ENCODE data around the gene FBXL2.
A peak's percentile ranks its signal among the peaks of the same experiment; 100 is the strongest.
"Not testable (repeated sequence)": the region's sequence is repeated elsewhere in the genome, so short reads cannot be mapped to it uniquely, and the experiment has no call there.

The FBXL2 gene

DNA sequence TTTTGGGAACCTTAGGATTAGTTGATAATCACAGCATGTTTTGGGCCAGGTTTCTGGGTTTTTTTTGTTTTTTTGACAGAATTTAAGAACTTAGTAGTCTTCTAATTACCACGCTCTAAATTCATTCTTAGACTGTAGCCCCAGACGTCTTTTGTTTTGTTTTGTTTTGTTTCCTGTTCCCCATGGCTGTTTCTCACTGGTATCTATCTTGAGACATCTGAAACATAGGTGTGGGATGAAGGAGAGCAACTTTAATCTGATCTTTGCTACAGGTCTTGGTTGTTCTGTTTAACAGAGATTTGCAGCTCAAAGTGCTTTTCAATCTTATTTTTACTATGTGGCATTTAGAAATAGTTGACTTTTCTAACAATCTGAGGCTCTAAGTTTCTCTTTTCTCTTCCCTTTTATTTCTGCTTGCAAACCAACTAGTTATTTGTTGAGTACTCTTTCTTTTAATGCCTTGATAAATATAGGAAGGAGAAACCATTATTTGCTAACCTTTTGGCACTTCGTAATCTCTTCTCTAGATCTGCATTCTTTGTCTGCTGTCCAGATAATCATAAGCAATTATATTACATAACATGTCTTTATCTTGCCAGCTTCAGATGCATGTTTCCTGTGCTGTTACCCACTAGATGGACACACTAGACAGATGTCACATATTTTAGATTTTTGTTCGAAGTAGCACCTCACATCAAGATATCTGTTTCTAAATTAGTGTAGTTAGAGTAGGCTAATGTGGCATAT is 40.9 kb downstream of the FBXL2 start:
- no peak for DNase-seq

DNA sequence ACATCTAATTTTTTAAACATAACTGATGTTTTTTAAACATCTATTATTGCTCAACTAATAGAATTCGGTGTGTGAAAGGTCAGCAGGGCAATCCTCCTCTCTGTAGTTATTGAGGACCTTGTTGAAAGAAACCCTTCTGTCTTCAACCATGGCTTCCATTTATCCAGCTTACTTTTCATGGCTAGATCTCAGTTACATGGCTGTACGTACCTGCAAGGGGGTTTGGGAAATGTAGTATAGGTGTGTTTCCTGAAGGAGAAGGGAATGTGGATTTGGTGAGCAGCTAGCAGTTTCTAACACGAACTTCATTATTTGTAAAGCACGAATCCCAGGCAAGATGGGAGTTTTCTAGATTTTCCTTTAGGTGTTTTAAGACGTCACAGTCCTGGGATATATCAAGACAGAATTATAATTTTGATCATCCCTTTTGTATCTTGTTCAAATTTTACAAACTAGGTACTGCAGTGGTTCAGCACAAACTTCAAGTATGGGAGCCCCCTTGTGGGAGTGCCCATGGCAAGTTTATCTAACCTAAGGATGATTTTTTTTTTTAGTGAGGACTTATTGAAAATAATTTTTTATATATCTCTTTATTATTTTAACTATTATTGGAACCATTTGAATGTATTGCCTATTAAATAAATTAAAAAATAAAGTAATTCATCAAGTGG is 41.6 kb downstream of the FBXL2 start:
- no peak for DNase-seq

DNA sequence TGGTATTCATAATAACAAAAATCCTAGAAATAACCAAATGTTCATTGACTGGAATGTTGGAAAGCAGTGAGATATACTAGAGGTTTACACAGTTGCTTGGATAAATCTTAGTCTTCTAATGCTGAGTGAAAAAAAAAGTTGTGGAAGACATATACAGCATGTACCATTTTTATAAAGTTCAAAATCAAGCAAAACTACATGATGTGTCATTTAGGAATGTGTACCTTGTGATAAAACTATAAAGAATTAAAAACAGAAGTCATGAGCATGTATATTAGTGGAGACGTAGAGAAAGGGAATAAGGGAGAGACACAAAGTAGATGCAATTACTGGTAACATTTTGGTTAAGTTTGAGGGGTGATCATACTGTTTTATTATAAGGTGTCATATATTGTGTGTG is 45.2 kb downstream of the FBXL2 start:
- DNase-seq: no peak

DNA sequence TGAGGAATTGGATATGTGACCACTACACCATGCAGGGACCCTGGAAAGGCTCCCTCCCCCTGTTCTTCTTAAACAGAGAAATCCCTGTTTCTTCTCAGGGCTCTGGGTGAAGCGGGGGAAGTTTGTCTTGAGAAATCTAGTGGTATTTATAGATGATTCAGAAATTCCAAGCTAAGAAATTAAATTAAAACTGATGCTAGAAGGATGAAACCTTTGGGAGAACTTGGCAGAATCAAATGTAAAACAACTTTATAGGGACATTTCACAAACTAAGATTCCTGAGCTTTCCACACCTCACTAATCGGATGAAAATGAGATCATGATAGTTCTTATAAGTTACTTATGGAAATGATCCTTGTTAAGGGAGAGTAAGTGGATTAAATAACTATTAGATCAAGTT is 54.2 kb downstream of the FBXL2 start:
- no peak for DNase-seq

DNA sequence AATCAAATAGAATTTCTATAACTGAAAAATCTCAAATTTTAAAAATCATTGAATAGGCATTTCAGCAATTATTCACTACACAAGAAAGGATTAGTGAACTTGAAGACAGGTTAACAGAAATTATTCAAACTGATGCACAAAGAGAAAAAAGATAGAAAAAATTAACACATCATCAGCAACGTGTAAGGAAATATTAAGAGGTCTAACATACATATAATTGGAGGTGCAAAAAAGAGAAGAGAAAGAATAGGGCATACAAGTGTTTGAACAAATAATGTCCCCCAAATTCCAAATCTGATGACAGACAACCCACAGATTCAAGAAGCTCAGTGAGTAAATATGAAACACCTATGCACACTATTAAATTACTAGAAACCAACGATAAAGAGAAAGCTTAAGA is 57.1 kb downstream of the FBXL2 start:
- DNase-seq: no peak

DNA sequence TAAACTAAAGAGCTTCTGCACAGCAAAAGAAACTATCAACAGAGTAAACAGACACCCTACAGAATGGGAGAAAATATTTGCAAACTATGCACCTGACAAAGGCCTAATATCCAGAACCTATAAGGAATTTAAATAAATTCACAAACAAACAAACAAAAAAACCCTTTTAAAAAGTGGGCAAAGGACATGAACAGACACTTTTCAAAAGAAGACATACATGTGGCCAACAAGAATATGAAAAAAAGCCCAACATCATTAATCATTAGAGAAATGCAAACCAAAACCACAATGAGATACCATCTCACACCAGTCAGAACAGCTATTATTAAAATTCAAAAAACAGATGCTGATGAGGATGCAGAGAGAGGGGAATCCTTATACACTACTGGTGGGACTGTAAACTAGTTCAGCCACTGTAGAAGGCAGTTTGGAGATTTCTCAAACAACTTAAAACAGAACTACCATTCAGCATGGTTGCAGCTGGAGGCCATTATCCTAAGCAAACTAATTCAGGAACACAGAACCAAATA is 61.8 kb downstream of the FBXL2 start:
- DNase-seq: not testable (repeated sequence)

DNA sequence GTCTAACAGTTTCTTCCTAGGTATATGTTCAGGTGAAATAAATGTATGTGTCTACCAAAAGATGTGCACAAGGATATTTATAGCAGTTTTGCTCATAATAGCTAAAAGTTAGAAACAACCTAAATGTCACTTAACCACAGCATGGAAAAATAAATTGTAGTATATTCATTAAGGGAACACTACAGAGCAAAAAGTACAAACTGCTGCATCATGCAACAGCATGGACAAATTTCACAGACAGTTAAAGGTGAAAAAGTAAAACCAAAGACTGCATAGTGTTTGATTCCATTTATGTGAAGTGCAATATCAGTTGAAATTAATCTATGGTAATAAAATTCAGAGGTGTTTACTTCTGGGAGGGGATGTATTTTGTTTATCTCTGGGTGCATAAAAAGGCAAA is 62.5 kb downstream of the FBXL2 start:
- no peak for DNase-seq

DNA sequence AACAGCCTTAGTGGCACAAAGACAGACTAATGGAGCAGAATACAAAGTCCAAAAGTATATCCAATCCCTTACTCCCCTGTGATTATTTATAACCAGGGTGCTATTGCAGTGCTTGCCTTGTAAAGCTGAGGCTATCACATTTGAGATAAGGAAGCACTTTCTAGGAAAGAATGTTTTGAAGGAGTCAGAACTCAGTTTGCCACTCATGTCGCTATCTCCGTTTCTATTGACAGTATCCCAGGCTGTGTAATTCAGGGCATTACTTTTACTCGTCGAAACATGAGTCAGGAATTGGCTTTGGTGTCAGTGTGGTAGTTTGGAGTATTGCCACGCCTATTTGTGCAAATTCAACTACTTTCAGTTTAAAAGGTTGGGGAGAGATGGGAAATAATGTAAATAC is 78.4 kb downstream of the FBXL2 start:
- peak; percentile 2 for DNase-seq

DNA sequence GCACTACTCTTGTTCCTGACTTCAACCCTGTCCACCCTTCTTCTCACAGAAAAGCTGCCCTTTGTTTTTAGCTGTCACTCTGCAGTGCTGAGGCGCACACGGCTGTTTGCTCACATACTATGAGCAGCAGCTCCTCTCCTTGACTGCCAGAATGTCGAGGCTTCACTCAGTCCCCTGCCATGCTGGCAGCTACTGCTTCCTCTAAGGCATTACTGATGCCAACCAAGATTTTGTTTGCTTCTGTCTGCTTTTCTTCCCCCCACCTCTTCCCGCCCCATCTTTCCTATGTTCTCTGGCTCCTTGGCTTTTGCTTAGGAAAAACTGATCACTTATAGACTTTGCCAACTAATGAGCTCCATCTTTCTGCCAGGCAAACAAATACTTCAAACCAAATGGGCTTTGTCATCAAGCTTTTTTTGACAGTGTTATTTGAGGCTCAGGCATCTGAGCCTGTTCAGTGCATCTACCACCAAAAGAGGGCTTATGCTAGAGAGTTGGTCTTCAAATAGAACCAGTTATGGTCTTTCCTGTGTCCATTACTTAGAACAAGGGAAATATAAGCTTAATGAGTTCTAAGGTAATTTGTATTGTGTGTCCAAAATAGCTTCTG is 81.0 kb downstream of the FBXL2 start:
- no peak for DNase-seq

DNA sequence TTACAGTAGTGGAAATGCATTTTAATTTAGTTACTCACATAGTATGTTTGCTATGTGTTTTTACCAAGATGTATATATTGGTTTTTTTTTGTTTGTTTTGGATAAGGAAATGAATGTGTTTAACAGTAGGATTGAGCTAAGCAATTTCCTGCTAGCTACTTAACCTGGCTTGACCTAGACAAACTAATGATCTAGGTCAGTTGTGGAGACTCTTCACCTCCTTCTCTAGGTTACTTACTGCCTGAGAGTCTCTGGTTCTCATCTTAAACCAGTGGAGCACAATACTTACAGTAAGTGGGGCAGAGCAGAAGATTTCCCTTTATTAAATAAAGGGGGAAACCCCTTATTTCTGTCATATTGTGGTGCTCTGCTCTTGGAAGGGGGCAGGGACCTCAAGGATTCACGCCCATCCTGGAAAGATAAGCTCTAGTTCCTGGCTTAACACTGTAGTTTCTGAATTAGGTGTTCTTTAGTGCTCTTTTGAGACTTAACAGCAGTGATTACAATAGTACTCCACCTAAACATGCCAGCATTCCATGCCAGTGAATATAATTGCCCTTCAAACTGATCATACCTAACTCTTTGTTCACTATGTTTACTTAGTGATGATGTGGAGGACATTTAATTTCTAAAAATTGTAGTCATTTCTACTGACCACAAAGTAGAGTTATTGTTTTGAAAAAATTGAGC is 83.0 kb downstream of the FBXL2 start:
- no peak for DNase-seq

DNA sequence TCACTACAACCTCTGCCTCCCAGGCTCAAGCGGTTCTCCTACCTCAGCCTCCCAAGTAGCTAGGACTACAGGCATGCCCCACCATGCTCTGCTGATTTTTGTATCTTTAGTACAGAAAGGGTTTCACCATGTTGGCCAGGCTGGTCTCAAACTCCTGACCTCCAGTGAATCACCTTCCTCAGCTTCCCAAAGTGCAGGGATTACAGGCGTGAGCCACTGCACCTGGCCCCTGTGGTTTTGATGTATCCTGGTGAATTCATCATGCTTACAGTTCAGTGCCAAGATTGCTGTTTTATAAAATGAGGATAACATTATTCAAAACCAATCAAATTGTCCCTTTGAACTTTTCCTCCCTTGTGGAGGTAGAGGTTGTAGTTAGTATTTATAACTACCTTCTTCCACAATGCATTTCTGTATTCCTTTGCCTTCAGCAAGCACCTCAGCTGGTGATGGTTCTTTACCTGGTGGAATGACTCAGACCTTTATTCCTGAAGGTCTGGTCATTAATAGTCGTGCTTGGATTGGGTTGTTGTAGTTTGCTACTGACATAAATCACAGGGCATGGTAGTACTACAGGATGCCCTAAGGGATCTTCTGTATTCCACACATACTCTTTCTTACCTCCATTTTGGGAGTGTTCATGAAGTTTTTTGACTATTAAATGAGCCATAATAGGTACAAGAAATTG is 86.0 kb downstream of the FBXL2 start:
- DNase-seq: no peak

DNA sequence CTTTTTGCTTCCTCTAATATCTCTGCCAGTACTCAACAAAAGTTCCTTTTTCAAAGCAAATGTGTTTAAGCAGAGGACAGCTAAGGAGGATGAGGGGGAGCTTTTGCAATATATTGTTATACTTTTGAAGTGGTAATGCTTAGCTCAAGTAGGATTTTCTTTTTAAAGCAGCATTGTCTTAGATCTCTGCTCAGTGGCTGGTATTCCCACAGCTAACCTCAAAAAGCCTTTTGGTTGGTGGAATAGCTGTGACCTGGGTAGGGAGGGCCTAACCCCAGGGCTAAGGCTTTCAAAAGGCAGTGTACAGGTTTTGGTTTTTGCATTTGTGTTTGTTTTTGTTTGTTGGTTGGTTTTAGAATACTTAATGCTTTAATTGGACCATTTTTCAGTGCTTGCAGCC is 86.8 kb downstream of the FBXL2 start:
- DNase-seq: no peak

DNA sequence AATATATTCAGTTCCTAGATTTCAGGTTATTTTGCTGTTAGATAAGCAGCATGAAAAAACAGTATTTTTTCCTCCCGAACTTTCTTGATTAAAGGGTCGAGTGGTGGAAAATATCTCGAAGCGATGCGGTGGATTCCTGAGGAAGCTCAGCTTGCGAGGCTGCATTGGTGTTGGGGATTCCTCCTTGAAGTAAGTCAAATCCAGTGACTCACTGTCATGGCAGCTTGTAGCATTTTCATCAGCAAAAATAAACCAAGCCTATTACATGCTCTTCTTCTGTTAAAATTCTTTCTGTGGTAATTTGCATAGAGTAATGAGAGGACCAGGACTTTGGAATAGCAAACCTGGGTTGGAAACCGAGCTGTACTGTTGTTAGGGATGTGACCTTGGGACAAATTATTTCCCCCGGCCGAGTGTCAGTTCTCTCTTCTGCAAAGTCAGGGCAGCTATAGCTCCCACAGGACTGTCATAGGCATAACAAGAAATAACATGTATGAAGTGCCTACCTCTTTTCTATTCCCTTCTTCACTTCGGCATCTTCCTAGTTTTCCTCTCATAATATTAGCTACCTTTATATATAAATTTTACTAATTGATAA is 87.4 kb downstream of the FBXL2 start:
- no peak for DNase-seq

DNA sequence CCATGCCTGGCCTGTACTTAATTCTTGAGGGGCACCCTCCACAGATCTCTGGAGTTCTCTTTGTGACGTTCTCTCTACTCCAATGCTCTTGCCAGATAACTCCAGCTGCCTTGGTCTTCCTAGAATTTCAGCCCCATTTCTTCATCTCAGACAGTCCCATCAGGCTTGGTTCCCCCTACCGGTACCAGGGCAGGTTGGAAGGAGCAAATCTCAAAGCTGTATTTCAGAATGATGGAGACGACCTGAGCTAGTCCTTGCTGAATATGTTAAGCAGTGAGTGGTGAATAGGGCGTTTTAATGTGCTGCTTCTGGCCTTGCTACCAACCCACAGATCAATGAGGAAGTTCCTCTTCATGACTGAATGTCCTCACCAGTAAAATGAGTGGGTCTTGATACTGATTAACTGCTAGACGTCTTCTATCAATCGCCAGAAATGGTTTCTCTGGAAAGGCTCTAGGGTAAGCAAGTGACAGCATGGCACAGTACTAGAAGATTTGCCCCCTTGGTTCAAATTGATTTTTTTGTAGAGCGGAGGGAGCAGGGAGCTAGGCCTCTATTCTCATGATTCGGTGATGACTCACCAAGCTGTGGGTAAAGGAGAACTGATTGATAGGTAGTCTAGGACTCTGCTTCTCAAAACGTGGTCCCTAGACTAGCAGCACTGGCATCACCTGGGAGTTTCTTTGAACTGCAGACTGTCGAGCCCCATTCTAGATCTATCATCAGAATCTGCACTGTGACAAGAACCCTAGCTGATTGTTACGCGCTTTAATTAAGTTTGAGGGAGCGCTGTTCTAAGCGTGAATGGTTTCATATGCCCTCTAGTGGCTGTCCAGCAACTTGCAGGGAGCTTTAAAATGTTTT is 95.2 kb downstream of the FBXL2 start:
- peak; percentile 76 for DNase-seq

DNA sequence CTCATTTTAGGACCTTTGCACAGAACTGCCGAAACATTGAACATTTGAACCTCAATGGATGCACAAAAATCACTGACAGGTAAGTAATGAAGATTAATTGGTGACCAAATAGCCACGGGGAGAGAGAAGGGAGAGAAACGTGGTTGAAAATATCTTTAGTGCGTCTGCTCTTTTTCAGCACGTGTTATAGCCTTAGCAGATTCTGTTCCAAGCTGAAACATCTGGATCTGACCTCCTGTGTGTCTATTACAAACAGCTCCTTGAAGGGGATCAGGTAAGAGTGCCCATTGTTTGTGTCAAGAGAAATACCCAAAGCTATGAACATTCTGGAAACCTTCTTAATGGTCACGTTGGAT is 95.8 kb downstream of the FBXL2 start:
- no peak for DNase-seq

DNA sequence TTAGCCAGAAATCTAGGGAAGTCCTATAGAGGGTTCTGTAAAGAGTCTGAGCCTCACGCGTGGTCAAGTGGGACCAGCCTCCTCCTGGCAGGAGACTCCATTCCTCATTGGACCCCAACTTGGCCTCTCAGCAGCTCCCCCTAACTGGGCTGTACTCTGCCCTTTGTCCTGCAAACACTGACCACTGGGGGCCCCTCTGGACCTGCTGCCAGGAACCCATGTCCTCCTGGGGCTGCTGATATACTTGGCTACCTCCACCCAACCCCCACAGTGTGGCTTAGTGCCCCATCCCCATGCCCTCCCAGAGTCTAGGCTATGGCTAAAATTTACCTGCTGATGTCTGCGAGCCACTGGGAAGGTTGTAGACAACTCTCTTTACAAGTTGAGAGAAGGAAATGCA is 100.2 kb downstream of the FBXL2 start:
- DNase-seq: no peak

DNA sequence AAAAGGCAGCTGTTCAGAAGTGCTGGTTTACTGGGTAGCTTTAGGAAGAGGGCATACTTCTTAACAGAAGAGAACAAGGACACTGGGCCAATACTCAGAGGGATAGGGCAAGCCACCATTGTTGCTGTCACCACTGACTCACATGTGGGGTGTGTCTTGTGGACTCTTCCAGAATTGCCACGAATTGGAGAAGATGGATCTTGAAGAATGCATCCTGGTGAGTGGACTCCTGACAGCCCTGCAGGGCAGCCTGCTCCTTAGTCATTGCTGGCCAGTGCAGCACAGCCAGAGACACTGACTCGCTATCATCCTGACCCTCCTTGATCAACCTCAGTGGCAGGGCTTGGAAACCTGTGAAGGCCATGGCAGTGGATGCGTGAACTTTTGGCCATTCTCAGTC is 100.7 kb downstream of the FBXL2 start:
- no peak for DNase-seq

DNA sequence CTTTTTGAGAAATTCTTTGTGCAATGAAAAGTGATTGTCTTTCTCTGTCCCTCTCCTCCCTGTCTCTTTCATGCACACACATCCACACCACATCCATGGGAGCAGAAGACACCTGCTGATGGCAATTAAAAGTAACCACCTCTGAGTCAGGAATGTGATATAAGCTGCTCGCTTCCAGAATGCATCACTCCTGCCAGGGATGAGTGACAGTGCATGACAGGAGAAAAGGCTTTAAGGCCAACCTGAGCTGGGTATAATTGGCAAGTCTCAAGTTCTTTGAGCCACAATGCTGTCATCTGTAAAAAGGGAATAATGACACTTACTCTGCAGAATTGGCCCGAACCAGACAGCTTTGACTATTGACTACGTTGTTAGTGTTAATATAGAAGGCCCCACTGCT is 103.4 kb downstream of the FBXL2 start:
- no peak for DNase-seq

DNA sequence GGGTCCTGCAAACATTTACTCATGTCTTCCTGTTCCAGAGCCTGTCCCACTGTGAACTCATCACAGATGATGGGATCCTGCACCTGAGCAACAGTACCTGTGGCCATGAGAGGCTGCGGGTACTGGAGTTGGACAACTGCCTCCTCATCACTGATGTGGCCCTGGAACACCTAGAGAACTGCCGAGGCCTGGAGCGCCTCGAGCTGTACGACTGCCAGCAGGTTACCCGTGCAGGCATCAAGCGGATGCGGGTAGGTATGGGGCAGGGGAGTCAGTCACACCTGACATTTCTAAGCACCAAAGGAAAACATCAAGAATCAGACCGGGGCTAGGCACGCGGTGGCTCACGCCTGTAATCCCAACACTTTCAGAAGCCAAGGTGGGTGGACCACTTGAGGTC is 106.7 kb downstream of the FBXL2 start:
- no peak for DNase-seq

DNA sequence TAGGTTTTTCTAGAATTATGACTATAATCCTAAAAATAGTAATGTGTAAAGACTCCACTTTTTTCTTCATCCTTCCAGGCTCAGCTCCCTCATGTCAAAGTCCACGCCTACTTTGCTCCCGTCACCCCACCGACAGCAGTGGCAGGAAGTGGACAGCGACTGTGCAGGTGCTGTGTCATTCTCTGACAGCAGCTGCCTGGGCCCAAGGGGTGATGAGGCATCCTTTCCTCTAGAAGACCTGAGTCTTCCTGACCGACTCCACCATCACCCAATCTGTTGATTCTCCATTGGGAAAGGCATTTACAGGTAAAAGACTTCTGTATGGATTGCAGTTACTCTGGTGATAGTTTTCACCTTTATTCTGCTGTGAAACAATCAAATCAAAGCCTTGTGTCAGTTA is 108.2 kb downstream of the FBXL2 start:
- peak; percentile 2 for DNase-seq

DNA sequence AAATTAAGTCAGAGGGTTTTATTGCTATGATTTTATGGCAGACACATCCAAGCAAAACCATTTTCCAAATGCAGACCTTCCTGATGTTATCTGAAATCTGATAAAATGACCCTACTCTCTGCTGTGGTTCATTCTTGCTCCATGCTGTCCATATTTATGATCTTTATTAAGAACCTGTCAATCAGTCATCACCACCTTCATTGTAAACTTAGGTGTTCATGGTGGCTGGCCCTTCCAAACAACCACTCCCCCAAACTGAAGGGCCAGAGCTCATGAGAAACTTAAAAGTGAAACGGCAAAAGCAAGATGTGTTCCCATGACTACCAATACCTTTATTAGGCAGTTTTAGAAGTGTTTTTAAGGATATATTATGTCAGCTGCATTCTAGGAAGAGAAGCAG is 109.4 kb downstream of the FBXL2 start:
- DNase-seq: no peak

Measured in MV-4-11 (cell line).